Measurements from ENCODE around the gene HOXA1. TPM values are rescaled to one million over a fixed set of nuclear protein-coding genes. Genes with fewer than 3 reads are reported as not detected.

HOXA1 gene
- polyA plus RNA-seq: 1 to 10 TPM; 1.5 to 2.1 TPM

- 0 to 1% methylated on average over 58 to 68 of the region's 68 CpGs for WGBS, 2 donors
- Histone ChIP-seq H3K4me1 (ENCODE audit: control insufficient read depth in 2 of 2, insufficient read depth in 2 of 2, low read length in 1 of 2) (peaks cover 4 to 5% of the 10 kb centered on the region in 2 donors), H3K36me3 (ENCODE audit: control insufficient read depth in 2 of 2, insufficient read depth in 2 of 2, low read length in 1 of 2) (no peaks in the 10 kb centered on the region), H3K4me3 (ENCODE audit: low read depth in 1 of 2, low read length in 2 of 2) (peak within 1 kb of the TSS; percentile 89 to 91), H3K27me3 (ENCODE audit: control insufficient read depth in 1 of 2, insufficient read depth in 2 of 2, low read length in 2 of 2) (no peaks in the 10 kb centered on the region), H3K27ac (ENCODE audit: low read depth in 2 of 2, low read length in 1 of 2) (peak within 1 kb of the TSS; percentile 95 to 97), H3K9me3 (ENCODE audit: control insufficient read depth in 2 of 2, insufficient read depth in 1 of 2, low read depth in 1 of 2, low read length in 1 of 2) (no peaks in the 10 kb centered on the region)
Measured at GRCh38 chr7:27095897-27096767, at the start of gene HOXA1. Gene HOXA1 (minus strand): TSS chr7:27096000. CDS start chr7:27095912, 88 bp downstream.

- 64 to 83% methylated on average over 47 of the region's 47 CpGs for WGBS, 2 donors
- Histone ChIP-seq H3K27me3 (ENCODE audit: control insufficient read depth in 1 of 2, insufficient read depth in 2 of 2, low read length in 2 of 2) (peaks cover 0 to 2% of the 10 kb centered on the region in 2 donors), H3K27ac (ENCODE audit: low read depth in 2 of 2, low read length in 1 of 2) (no peak overlapping the region)
Measured at GRCh38 chr7:27145165-27145913, 49.5 kb upstream of the HOXA1 start.

GRCh38 chr7:27144781-27145164 lies 49.0 kb upstream of the HOXA1 start:
- no peaks in the 10 kb centered on the region for H3K36me3 ChIP-seq (ENCODE audit: control insufficient read depth in 2 of 2, insufficient read depth in 2 of 2, low read length in 1 of 2)
- H3K4me1 ChIP-seq (ENCODE audit: control insufficient read depth in 2 of 2, insufficient read depth in 2 of 2, low read length in 1 of 2): peaks cover 3 to 6% of the 10 kb centered on the region in 2 donors
- peak overlapping the region in 1 of 2 donors; percentile 76 for H3K4me3 ChIP-seq (ENCODE audit: low read depth in 1 of 2, low read length in 2 of 2)
- 49 to 61% methylated on average over 31 of the region's 31 CpGs for WGBS, 2 donors
- H3K27me3 ChIP-seq (ENCODE audit: control insufficient read depth in 1 of 2, insufficient read depth in 2 of 2, low read length in 2 of 2): peaks cover 0 to 2% of the 10 kb centered on the region in 2 donors
- no peak overlapping the region for H3K27ac ChIP-seq (ENCODE audit: low read depth in 2 of 2, low read length in 1 of 2)
- no peaks in the 10 kb centered on the region for H3K9me3 ChIP-seq (ENCODE audit: control insufficient read depth in 2 of 2, insufficient read depth in 1 of 2, low read depth in 1 of 2, low read length in 1 of 2)

More at GRCh38 chr7:27145165-27145913, 49.5 kb upstream of the HOXA1 start:
- Histone ChIP-seq H3K9me3 (ENCODE audit: control insufficient read depth in 2 of 2, insufficient read depth in 1 of 2, low read depth in 1 of 2, low read length in 1 of 2) (no peaks in the 10 kb centered on the region), H3K36me3 (ENCODE audit: control insufficient read depth in 2 of 2, insufficient read depth in 2 of 2, low read length in 1 of 2) (no peaks in the 10 kb centered on the region), H3K4me3 (ENCODE audit: low read depth in 1 of 2, low read length in 2 of 2) (no peak overlapping the region), H3K4me1 (ENCODE audit: control insufficient read depth in 2 of 2, insufficient read depth in 2 of 2, low read length in 1 of 2) (peaks cover 3 to 6% of the 10 kb centered on the region in 2 donors)

GRCh38 chr7:27143950-27144780 lies 48.4 kb upstream of the HOXA1 start:
- Histone ChIP-seq H3K9me3 (ENCODE audit: control insufficient read depth in 2 of 2, insufficient read depth in 1 of 2, low read depth in 1 of 2, low read length in 1 of 2) (no peaks in the 10 kb centered on the region), H3K36me3 (ENCODE audit: control insufficient read depth in 2 of 2, insufficient read depth in 2 of 2, low read length in 1 of 2) (no peaks in the 10 kb centered on the region), H3K27me3 (ENCODE audit: control insufficient read depth in 1 of 2, insufficient read depth in 2 of 2, low read length in 2 of 2) (peaks cover 0 to 2% of the 10 kb centered on the region in 2 donors), H3K4me3 (ENCODE audit: low read depth in 1 of 2, low read length in 2 of 2) (peak overlapping the region; percentile 22 to 76), H3K27ac (ENCODE audit: low read depth in 2 of 2, low read length in 1 of 2) (peak overlapping the region in 1 of 2 donors; percentile 19), H3K4me1 (ENCODE audit: control insufficient read depth in 2 of 2, insufficient read depth in 2 of 2, low read length in 1 of 2) (peaks cover 3 to 6% of the 10 kb centered on the region in 2 donors)
- WGBS, 2 donors: 33 to 42% methylated on average over 40 of the region's 40 CpGs

- Histone ChIP-seq H3K9me3 (ENCODE audit: control insufficient read depth in 2 of 2, insufficient read depth in 1 of 2, low read depth in 1 of 2, low read length in 1 of 2) (no peaks in the 10 kb centered on the region), H3K4me1 (ENCODE audit: control insufficient read depth in 2 of 2, insufficient read depth in 2 of 2, low read length in 1 of 2) (peaks cover 3% of the 10 kb centered on the region in 2 donors), H3K4me3 (ENCODE audit: low read depth in 1 of 2, low read length in 2 of 2) (peak within 1 kb of the TSS; percentile 76 to 82), H3K27me3 (ENCODE audit: control insufficient read depth in 1 of 2, insufficient read depth in 2 of 2, low read length in 2 of 2) (peaks cover 0 to 2% of the 10 kb centered on the region in 2 donors), H3K36me3 (ENCODE audit: control insufficient read depth in 2 of 2, insufficient read depth in 2 of 2, low read length in 1 of 2) (no peaks in the 10 kb centered on the region), H3K27ac (ENCODE audit: low read depth in 2 of 2, low read length in 1 of 2) (peak within 1 kb of the TSS; percentile 94 to 95)
- WGBS, 2 donors: 18% methylated on average over 63 to 86 of the region's 86 CpGs
Measured at GRCh38 chr7:27143023-27143949, 47.5 kb upstream of the HOXA1 start, which contains the start of gene HOXA5. Gene HOXA5 (minus strand): TSS chr7:27143681. CDS start chr7:27143607, 74 bp downstream.

GRCh38 chr7:27142580-27143022 lies 46.8 kb upstream of the HOXA1 start:
- no peaks in the 10 kb centered on the region for H3K36me3 ChIP-seq (ENCODE audit: control insufficient read depth in 2 of 2, insufficient read depth in 2 of 2, low read length in 1 of 2)
- peaks cover 0 to 3% of the 10 kb centered on the region in 2 donors for H3K4me1 ChIP-seq (ENCODE audit: control insufficient read depth in 2 of 2, insufficient read depth in 2 of 2, low read length in 1 of 2)
- 13 to 26% methylated on average over 22 to 29 of the region's 29 CpGs for WGBS, 2 donors
- peaks cover 0 to 2% of the 10 kb centered on the region in 2 donors for H3K27me3 ChIP-seq (ENCODE audit: control insufficient read depth in 1 of 2, insufficient read depth in 2 of 2, low read length in 2 of 2)
- H3K27ac ChIP-seq (ENCODE audit: low read depth in 2 of 2, low read length in 1 of 2): peak overlapping the region; percentile 94 to 95
- no peaks in the 10 kb centered on the region for H3K9me3 ChIP-seq (ENCODE audit: control insufficient read depth in 2 of 2, insufficient read depth in 1 of 2, low read depth in 1 of 2, low read length in 1 of 2)
- H3K4me3 ChIP-seq (ENCODE audit: low read depth in 1 of 2, low read length in 2 of 2): peak overlapping the region; percentile 76 to 82

- Histone ChIP-seq H3K4me3 (ENCODE audit: low read depth in 1 of 2, low read length in 2 of 2) (peak overlapping the region; percentile 76 to 82), H3K27ac (ENCODE audit: low read depth in 2 of 2, low read length in 1 of 2) (peak overlapping the region; percentile 94 to 95), H3K4me1 (ENCODE audit: control insufficient read depth in 2 of 2, insufficient read depth in 2 of 2, low read length in 1 of 2) (peaks cover 0 to 3% of the 10 kb centered on the region in 2 donors), H3K9me3 (ENCODE audit: control insufficient read depth in 2 of 2, insufficient read depth in 1 of 2, low read depth in 1 of 2, low read length in 1 of 2) (no peaks in the 10 kb centered on the region), H3K36me3 (ENCODE audit: control insufficient read depth in 2 of 2, insufficient read depth in 2 of 2, low read length in 1 of 2) (no peaks in the 10 kb centered on the region), H3K27me3 (ENCODE audit: control insufficient read depth in 1 of 2, insufficient read depth in 2 of 2, low read length in 2 of 2) (peaks cover 0 to 2% of the 10 kb centered on the region in 2 donors)
- 28 to 32% methylated on average over 30 of the region's 30 CpGs for WGBS, 2 donors
Measured at GRCh38 chr7:27141923-27142579, 46.3 kb upstream of the HOXA1 start.

All from esophagus (tissue), 2 donors.